Measurements from ENCODE around the gene ERP27.

Gene ERP27

GRCh38 chr12:14900521-14901227 lies 37.7 kb downstream of the ERP27 start:
- no peak for DNase-seq

DNA sequence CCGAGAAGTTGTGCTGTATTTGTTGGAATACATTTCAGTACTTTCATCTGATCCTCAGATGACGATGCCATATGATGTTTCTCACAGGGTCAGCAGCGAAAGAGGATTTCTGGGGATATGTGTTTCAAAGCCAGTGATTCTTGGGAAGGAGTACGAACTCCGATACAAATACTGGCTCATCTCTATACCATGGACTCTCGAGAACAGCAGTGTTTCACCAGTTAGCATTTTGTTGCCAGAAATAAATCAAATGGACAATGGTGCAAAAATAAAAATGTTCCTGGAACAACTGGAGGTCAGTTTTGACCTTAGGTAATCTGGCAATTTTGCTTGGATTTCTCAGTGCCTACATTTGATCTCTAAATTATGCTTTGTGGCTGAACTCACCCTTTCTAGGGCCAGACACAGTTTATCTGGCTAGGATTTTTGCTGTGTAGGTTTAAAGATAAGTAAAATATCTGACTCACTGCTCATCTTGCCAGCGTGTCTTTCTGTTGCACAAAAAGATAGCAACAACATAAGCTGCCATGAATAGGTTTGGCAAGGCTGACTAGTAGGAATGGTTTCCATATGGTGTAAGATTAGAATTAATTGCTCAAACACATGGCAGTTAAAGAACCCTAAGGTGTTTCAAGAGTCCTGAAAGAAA lies 41.7 kb downstream of the ERP27 start:
- no peak for DNase-seq

DNA sequence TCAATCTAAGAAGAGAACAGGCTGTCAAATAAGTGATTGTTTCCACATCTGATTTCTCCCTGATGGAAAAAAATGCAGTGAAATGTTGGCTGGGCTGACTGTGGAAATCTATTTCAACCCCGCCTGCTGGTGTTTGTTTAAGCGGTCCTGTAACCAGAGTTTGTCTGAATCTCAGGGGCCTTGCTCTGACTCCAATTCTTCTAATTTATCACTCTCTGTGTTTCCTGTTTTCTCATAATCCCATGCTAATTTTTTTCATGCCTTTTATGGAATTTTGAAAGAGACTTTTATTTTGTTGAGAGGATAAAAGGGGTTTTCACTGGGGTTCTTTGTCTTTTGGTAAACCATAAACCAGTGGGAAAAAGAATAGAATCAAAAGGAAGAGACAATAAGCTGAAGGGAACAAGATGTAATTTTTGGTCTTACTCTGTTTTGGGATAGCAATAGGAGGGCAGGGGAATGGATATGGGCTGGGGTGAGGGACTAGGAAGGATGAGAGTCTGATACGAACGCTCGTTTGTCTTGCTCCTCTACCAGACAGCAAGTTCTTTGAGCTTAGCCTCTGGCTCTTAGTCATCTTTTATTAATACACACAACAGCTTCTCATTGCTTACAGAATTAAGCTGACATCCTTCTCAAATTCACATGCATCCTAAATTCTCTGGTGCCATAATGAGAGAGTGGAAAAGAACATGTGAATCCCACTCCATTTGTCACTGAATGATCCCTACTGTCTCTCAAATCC lies 44.7 kb downstream of the ERP27 start:
- no peak for DNase-seq

DNA sequence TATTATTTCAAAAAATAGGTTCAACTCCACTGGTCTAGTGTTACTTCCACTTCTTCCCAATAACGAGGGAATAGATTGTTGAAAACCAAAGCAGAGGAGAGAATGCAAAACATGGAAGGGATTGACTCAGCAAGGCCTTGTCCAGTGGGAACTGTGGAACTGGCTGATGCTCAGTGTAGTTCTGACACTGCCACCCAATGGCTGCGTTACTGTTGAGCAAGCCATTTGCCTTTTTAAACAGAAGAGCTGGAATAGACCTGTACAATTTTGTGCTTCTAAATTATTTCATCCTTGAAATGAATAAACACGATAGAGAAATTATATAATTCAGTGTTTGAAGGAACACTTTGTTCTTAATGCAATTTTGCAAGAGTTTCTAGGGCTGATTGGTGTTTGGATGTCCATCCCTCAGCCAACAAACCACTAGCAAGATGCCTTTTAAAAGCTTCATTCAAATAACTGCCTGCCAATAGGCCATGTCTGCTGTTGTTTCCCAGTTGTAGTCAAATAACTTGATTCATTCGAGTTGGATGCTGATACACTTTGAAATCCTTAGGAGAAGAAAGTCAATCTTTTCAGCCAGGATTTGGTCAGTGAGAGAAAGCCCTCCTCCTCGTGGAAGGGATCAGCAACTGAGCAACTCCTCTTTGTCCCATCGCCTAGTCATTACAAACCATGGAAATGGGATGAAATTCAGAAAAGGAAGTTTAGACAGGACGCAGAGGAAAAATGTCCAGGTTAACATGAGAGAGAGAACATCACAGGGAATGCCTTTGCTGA lies 45.4 kb downstream of the ERP27 start:
- no peak for DNase-seq

DNA sequence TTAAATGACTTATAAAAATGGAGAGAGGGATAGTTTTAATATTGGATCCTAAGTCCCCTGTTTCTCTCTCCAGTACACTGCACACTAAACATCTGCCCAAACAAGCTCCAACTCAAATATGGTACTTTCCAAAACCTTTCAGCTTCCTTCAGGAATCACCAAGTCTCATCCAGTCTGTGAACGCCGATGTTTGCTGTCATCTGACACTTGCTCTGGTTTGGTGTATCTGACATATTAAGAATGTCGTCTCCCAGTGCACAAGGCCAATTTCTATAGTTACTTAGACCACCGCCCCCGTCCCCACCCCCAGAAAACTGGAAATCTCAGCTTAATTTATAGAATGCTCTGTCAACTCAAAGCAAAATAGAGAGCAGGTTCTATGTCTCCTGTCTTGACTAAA lies 47.6 kb downstream of the ERP27 start:
- DNase-seq: no peak

DNA sequence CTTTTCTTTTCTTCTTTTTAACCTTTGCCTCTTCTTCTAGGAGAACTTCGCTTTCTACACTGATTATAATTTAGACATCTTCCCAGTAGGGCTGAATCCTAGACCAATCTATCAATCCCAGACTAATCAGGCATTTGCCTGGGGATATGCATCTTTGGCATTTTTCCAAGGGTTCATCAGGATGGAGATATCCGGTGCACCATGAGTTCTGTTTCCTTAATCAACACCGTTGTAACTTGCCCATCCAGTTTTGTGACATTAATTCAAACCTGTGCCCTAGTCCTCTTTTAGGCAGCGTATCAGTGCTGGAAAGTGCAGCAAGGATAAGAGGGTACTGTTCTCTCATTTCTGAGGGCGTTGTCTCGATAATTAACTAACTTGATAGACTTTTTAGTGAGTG lies 52.1 kb downstream of the ERP27 start:
- peak; percentile 55 for DNase-seq

DNA sequence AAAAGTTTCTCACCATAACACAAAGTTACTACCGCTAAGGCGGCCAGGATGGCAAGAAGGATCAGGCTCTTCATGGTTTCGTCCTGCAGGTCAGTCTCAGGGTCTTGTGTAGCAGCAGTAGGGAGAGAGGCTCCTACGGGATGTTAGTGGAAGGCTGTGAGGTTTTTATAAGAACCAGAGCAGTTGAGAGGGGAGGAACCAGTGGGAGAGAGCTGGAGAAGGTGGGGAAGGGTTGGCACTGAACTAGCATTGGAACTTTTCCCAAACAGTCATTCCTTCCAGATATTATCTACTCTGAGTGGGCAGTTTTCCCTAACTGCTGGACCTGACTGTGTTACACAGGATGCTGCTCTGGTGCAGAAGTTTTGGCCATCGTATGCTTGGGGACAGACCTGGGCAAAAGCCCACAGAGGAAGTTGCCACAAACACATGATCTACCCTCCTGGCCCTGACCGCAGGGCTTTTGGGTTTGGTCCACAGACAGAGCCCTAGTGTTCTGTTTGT lies 52.6 kb downstream of the ERP27 start, which contains the start of gene MGP:
Gene MGP, minus strand, starts transcription at position 137 of the 504 bp plus-strand sequence. Its CDS starts 63 bp downstream, at position 74.
- no peak for DNase-seq

GRCh38 chr12:14884458-14884878 lies 53.9 kb downstream of the ERP27 start:
- peak; percentile 21 for DNase-seq

- no peak for DNase-seq
Observed at GRCh38 chr12:14883686-14884085, 54.7 kb downstream of the ERP27 start.

- no peak for DNase-seq
Observed at GRCh38 chr12:14880890-14881453, 57.4 kb downstream of the ERP27 start.

DNA sequence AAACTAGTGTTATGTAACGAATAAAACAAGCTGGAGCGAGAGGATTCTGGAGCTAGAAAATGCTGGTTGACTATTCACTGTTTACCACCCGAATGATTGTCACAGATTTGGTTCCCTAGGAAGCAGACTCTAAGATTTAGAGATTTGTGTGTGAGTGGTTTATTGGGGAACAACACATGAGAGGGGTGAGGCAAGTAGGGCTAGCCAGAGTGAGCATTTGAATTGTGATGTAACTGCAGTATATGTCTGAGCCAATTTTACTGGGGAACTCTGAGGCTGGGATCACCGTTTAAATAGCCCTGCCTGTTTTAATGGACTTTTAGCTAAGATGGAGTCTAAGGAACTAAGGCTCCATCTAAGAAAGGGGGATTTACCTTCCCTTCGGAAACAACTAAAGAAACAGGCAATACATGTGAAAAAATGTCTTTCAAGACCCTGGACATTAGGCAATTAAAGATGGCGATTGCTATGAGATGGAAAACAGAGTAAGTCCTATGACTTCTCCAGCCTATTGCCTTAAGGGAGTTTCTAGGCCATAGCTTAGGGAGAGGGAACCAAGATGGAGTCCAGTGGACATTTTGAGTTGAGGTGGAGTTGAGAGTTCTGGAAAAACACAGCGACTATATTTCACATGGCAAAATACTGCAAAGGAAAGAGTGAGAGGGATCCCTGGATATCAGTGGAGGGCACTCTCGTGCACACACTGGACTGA lies 59.0 kb downstream of the ERP27 start:
- DNase-seq: no peak

GRCh38 chr12:14878488-14878887 lies 59.8 kb downstream of the ERP27 start:
- no peak for DNase-seq

DNA sequence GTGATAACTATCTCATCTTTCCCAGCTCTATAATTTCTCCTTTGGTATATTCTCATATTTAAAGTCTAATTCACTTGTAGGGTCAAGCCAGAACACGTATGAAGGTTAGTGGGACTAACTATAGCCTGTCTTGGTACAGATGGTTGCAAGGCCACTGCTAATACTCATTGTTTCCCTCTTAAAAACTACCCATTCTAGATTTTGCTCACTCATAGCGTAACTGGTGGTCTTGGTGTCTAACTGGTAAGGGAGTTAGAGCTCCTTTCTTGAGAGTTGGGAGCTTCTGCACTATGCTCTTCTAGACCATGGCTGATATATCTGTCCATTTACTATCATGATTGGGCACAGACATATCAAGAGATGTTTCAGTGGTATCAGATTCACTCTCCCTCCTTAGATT lies 61.5 kb downstream of the ERP27 start:
- DNase-seq: no peak

- no peak for DNase-seq
Observed at GRCh38 chr12:14874882-14875281, 63.5 kb downstream of the ERP27 start.

DNA sequence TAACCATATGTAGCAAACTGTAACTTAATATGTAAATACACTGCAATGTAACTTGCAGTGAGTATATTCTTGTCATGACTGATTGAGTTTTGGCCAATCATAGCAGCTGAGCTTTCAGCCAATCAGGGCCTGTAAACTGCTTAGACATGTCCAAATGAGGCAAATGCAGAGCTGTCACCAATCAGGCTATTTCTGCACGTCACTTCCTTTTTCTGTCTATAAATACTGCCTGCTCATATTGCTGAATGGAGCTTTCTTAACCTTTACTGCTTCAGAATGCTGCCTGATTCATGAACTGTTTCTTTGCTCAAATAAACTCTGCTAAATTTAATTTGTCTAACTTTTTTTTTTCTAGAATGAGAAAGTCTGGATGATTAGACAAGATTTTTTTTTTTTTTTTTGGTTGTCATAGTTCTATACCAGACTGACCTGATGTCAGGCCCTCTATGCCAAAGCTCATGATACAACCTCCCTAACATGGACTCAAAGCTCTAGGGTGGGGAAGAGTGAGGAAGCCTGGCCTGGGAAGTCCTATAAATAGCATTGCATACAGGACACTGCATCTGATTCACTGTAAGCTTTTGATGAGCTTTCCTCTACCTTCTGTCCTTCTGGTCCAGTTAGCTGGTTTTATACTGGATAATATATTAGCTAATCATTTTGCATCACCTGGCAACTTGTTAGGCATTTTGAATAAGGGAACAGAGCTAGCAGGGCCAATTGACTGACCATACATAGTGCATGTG lies 64.7 kb downstream of the ERP27 start:
- no peak for DNase-seq

DNA sequence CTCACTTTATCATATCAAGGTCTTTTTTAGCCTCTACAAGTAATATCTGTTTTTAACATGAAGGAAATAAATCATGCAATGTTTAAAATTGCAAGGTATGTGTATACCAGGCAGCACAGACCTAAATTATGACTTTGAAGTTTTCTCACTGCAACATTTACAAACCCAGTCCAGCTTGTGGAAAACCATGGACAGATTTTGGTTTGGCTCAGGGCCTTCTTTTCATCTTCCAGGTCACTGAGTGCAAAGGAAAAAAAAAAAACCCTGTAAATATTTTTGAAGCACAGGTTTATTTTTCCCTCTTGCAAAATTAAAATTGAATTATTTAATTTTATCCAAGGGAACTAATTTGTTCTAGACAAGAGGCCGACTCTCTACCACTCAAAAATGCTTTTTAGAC lies 66.5 kb downstream of the ERP27 start:
- DNase-seq: no peak

- no peak for DNase-seq
Observed at GRCh38 chr12:14871247-14871646, 67.1 kb downstream of the ERP27 start.

GRCh38 chr12:14868916-14869506 lies 69.3 kb downstream of the ERP27 start:
- no peak for DNase-seq

All from DMS153 (cell line).